ENCODE measurements around the gene RAET1E.

RAET1E gene

GRCh38 chr6:149861603-149862423, 36.1 kb downstream of the RAET1E start:
- Histone ChIP-seq H2AK5ac (ENCODE audit: low read depth, low read length) (no peak overlapping the region), H2BK15ac (ENCODE audit: low read length) (no peak overlapping the region), H3K23ac (ENCODE audit: low read depth, low read length, poor library complexity) (no peak overlapping the region), H3K79me1 (ENCODE audit: low read depth, low read length) (no peaks in the 10 kb centered on the region), H3K4ac (ENCODE audit: low read length) (no peak overlapping the region), H3K27ac (replicated peaks; ENCODE audit: low read length) (no peak overlapping the region), H2BK12ac (ENCODE audit: low read length) (no peak overlapping the region), H4K8ac (ENCODE audit: low read depth, low read length) (no peak overlapping the region), H2AFZ (ENCODE audit: low read length) (no peak overlapping the region), H3K27me3 (ENCODE audit: control insufficient read depth in 3 of 3, insufficient read depth in 3 of 3, low read depth in 1 of 3, low read length in 3 of 3) (peaks cover 0 to 12% (median 2%) of the 10 kb centered on the region in 3 experiments), H2BK120ac (ENCODE audit: low read depth, low read length) (no peak overlapping the region), H3K4me1 (ENCODE audit: control insufficient read depth in 2 of 2, insufficient read depth in 1 of 2, low read depth in 1 of 2, low read length in 2 of 2) (peaks cover 7 to 9% of the 10 kb centered on the region in 2 donors), H4K91ac (ENCODE audit: low read depth, low read length, poor library complexity) (no peak overlapping the region), H2BK5ac (ENCODE audit: low read length) (no peak overlapping the region), H3K4me3 (ENCODE audit: low read length in 2 of 2) (peak overlapping the region in 1 of 2 donors; percentile 4), H3K9ac (ENCODE audit: low read depth, low read length, poor library complexity) (no peak overlapping the region), H3K36me3 (replicated peaks in 1 of 2; ENCODE audit: control insufficient read depth in 2 of 2, insufficient read depth in 2 of 2, low read length in 2 of 2) (peaks cover 0 to 4% of the 10 kb centered on the region in 2 donors), H3K14ac (ENCODE audit: low read length) (no peak overlapping the region), H3K4me2 (ENCODE audit: insufficient read depth, low read length, poor library complexity, severe bottlenecking) (no peak overlapping the region), H3K9me3 (replicated peaks in 1 of 2; ENCODE audit: control insufficient read depth in 2 of 2, insufficient read depth in 1 of 2, low read depth in 1 of 2, low read length in 2 of 2) (no peaks in the 10 kb centered on the region), H3K18ac (ENCODE audit: low read length) (no peak overlapping the region)
- no peak for DNase-seq (ENCODE audit: low spot score)
- no CpG with 5 or more reads among the region's 14 CpGs for WGBS, 2 donors (ENCODE audit: extremely low coverage in 2 of 2, insufficient read length in 2 of 2, insufficient replicate concordance in 1 of 2)

DNA sequence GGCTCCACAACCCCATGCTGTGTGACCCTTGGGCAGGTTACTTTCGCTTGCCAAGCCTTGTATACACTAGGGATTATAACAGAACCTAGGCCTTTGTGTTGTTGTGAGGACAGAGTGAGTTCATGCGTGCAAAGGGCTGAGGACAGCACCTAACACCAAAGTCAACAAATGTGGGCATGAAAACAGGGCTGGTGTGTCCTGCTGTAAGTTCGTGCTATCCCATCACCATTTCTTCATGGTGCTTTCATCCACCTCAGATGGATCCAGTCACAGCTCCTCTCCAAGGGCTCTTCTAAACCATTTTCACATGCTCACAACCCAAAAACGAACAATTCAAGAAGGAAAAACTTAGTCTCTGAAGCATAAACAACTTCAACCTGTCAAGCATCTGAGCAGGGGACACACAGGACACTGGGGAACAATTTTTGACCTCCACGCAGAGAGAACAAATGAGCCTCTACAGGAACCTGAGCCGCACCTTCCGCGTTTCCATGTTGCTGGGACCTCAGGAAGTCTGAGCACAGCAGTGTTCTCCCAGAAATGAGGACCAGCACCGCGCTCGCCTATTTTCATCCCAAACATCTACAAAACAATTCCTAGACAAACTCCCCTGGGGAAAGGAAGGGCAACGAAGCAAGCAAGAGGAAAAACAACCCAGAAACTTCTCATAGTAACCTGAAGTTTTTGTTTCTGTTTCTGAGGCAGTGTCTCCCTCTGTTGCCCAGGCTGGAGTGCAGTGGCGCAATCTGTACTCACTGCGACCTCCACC, 36.9 kb downstream of the RAET1E start:
- H2BK120ac ChIP-seq (ENCODE audit: low read depth, low read length), result no peak overlapping the region
- H2BK15ac ChIP-seq (ENCODE audit: low read length), result no peak overlapping the region
- H3K4ac ChIP-seq (ENCODE audit: low read length), result no peak overlapping the region
- no peak overlapping the region for H3K14ac ChIP-seq (ENCODE audit: low read length)
- H3K27me3 ChIP-seq (ENCODE audit: control insufficient read depth in 3 of 3, insufficient read depth in 3 of 3, low read depth in 1 of 3, low read length in 3 of 3), result peaks cover 0 to 12% (median 2%) of the 10 kb centered on the region in 3 experiments
- no peak overlapping the region for H2AFZ ChIP-seq (ENCODE audit: low read length)
- H4K8ac ChIP-seq (ENCODE audit: low read depth, low read length), result no peak overlapping the region
- H3K9me3 ChIP-seq (replicated peaks in 1 of 2; ENCODE audit: control insufficient read depth in 2 of 2, insufficient read depth in 1 of 2, low read depth in 1 of 2, low read length in 2 of 2), result no peaks in the 10 kb centered on the region
- H2AK5ac ChIP-seq (ENCODE audit: low read depth, low read length), result no peak overlapping the region
- H3K4me3 ChIP-seq (ENCODE audit: low read length in 2 of 2), result peak overlapping the region in 1 of 2 donors; percentile 44
- H3K79me1 ChIP-seq (ENCODE audit: low read depth, low read length), result no peaks in the 10 kb centered on the region
- no peak overlapping the region for H3K18ac ChIP-seq (ENCODE audit: low read length)
- peak overlapping the region; percentile 85 for H3K23ac ChIP-seq (ENCODE audit: low read depth, low read length, poor library complexity)
- no peak for DNase-seq (ENCODE audit: low spot score)
- H3K4me2 ChIP-seq (ENCODE audit: insufficient read depth, low read length, poor library complexity, severe bottlenecking), result no peak overlapping the region
- no peak overlapping the region for H4K91ac ChIP-seq (ENCODE audit: low read depth, low read length, poor library complexity)
- H3K36me3 ChIP-seq (replicated peaks in 1 of 2; ENCODE audit: control insufficient read depth in 2 of 2, insufficient read depth in 2 of 2, low read length in 2 of 2), result peaks cover 0 to 4% of the 10 kb centered on the region in 2 donors
- no peak overlapping the region for H2BK5ac ChIP-seq (ENCODE audit: low read length)
- no peak overlapping the region for H3K9ac ChIP-seq (ENCODE audit: low read depth, low read length, poor library complexity)
- peaks cover 7 to 9% of the 10 kb centered on the region in 2 donors for H3K4me1 ChIP-seq (ENCODE audit: control insufficient read depth in 2 of 2, insufficient read depth in 1 of 2, low read depth in 1 of 2, low read length in 2 of 2)
- no peak overlapping the region for H3K27ac ChIP-seq (replicated peaks; ENCODE audit: low read length)
- no peak overlapping the region for H2BK12ac ChIP-seq (ENCODE audit: low read length)
- WGBS, 2 donors (ENCODE audit: extremely low coverage in 2 of 2, insufficient read length in 2 of 2, insufficient replicate concordance in 1 of 2), result no CpG with 5 or more reads among the region's 14 CpGs

GRCh38 chr6:149860513-149860833, 37.4 kb downstream of the RAET1E start:
- peaks cover 9 to 10% of the 10 kb centered on the region in 2 donors for H3K4me1 ChIP-seq (ENCODE audit: control insufficient read depth in 2 of 2, insufficient read depth in 1 of 2, low read depth in 1 of 2, low read length in 2 of 2)
- H3K23ac ChIP-seq (ENCODE audit: low read depth, low read length, poor library complexity), result peak overlapping the region; percentile 85
- no peaks in the 10 kb centered on the region for H3K9me3 ChIP-seq (replicated peaks in 1 of 2; ENCODE audit: control insufficient read depth in 2 of 2, insufficient read depth in 1 of 2, low read depth in 1 of 2, low read length in 2 of 2)
- peaks cover 0 to 12% (median 2%) of the 10 kb centered on the region in 3 experiments for H3K27me3 ChIP-seq (ENCODE audit: control insufficient read depth in 3 of 3, insufficient read depth in 3 of 3, low read depth in 1 of 3, low read length in 3 of 3)
- no peak overlapping the region for H3K4ac ChIP-seq (ENCODE audit: low read length)
- H2BK5ac ChIP-seq (ENCODE audit: low read length), result no peak overlapping the region
- no peak overlapping the region for H2BK12ac ChIP-seq (ENCODE audit: low read length)
- no CpG with 5 or more reads among the region's 5 CpGs for WGBS, 2 donors (ENCODE audit: extremely low coverage in 2 of 2, insufficient read length in 2 of 2, insufficient replicate concordance in 1 of 2)
- peaks cover 0 to 4% of the 10 kb centered on the region in 2 donors for H3K36me3 ChIP-seq (replicated peaks in 1 of 2; ENCODE audit: control insufficient read depth in 2 of 2, insufficient read depth in 2 of 2, low read length in 2 of 2)
- H3K9ac ChIP-seq (ENCODE audit: low read depth, low read length, poor library complexity), result no peak overlapping the region
- H3K18ac ChIP-seq (ENCODE audit: low read length), result no peak overlapping the region
- H3K14ac ChIP-seq (ENCODE audit: low read length), result peak overlapping the region; percentile 21
- H2BK15ac ChIP-seq (ENCODE audit: low read length), result no peak overlapping the region
- no peak overlapping the region for H2AK5ac ChIP-seq (ENCODE audit: low read depth, low read length)
- H3K4me3 ChIP-seq (ENCODE audit: low read length in 2 of 2), result peak overlapping the region in 1 of 2 donors; percentile 44
- no peak overlapping the region for H3K27ac ChIP-seq (replicated peaks; ENCODE audit: low read length)
- H2BK120ac ChIP-seq (ENCODE audit: low read depth, low read length), result no peak overlapping the region
- no peak overlapping the region for H3K4me2 ChIP-seq (ENCODE audit: insufficient read depth, low read length, poor library complexity, severe bottlenecking)
- H3K79me1 ChIP-seq (ENCODE audit: low read depth, low read length), result no peaks in the 10 kb centered on the region
- no peak overlapping the region for H4K91ac ChIP-seq (ENCODE audit: low read depth, low read length, poor library complexity)
- H2AFZ ChIP-seq (ENCODE audit: low read length), result no peak overlapping the region
- H4K8ac ChIP-seq (ENCODE audit: low read depth, low read length), result no peak overlapping the region
- DNase-seq (ENCODE audit: low spot score), result no peak

DNA sequence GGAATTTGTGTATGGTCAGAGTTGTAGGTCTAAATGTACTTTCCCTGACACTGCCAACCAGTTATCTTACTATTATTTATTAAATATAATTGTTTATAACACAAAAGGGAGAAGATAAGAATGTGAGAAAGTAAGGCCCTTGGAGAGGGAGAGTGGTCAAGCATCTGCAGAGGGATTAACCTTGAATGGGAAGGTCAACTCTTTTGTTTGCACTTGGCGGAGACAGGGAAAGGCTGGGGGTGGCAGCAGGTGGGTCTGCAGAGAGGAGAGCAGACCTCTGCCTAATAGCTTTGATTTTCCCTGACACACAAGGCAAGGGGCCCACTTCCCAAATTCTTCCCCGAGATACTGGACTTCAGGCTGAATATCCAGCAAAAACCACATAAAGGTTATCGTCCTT, 38.0 kb downstream of the RAET1E start:
- no CpG with 5 or more reads among the region's 3 CpGs for WGBS, 2 donors (ENCODE audit: extremely low coverage in 2 of 2, insufficient read length in 2 of 2, insufficient replicate concordance in 1 of 2)
- DNase-seq (ENCODE audit: low spot score), result no peak
- peaks cover 0 to 12% (median 2%) of the 10 kb centered on the region in 3 experiments for H3K27me3 ChIP-seq (ENCODE audit: control insufficient read depth in 3 of 3, insufficient read depth in 3 of 3, low read depth in 1 of 3, low read length in 3 of 3)
- no peak overlapping the region for H4K91ac ChIP-seq (ENCODE audit: low read depth, low read length, poor library complexity)
- no peak overlapping the region for H3K23ac ChIP-seq (ENCODE audit: low read depth, low read length, poor library complexity)
- H3K4ac ChIP-seq (ENCODE audit: low read length), result no peak overlapping the region
- H3K9ac ChIP-seq (ENCODE audit: low read depth, low read length, poor library complexity), result no peak overlapping the region
- H3K4me1 ChIP-seq (ENCODE audit: control insufficient read depth in 2 of 2, insufficient read depth in 1 of 2, low read depth in 1 of 2, low read length in 2 of 2), result peaks cover 9 to 14% of the 10 kb centered on the region in 2 donors
- no peak overlapping the region for H4K8ac ChIP-seq (ENCODE audit: low read depth, low read length)
- no peak overlapping the region for H2BK5ac ChIP-seq (ENCODE audit: low read length)
- H3K79me1 ChIP-seq (ENCODE audit: low read depth, low read length), result no peaks in the 10 kb centered on the region
- no peak overlapping the region for H3K27ac ChIP-seq (replicated peaks; ENCODE audit: low read length)
- no peak overlapping the region for H3K4me3 ChIP-seq (ENCODE audit: low read length in 2 of 2)
- H3K4me2 ChIP-seq (ENCODE audit: insufficient read depth, low read length, poor library complexity, severe bottlenecking), result no peak overlapping the region
- H2BK120ac ChIP-seq (ENCODE audit: low read depth, low read length), result no peak overlapping the region
- H2BK12ac ChIP-seq (ENCODE audit: low read length), result no peak overlapping the region
- H3K18ac ChIP-seq (ENCODE audit: low read length), result no peak overlapping the region
- H3K14ac ChIP-seq (ENCODE audit: low read length), result no peak overlapping the region
- no peaks in the 10 kb centered on the region for H3K9me3 ChIP-seq (replicated peaks in 1 of 2; ENCODE audit: control insufficient read depth in 2 of 2, insufficient read depth in 1 of 2, low read depth in 1 of 2, low read length in 2 of 2)
- H2AK5ac ChIP-seq (ENCODE audit: low read depth, low read length), result no peak overlapping the region
- H3K36me3 ChIP-seq (replicated peaks in 1 of 2; ENCODE audit: control insufficient read depth in 2 of 2, insufficient read depth in 2 of 2, low read length in 2 of 2), result peaks cover 0 to 4% of the 10 kb centered on the region in 2 donors
- H2BK15ac ChIP-seq (ENCODE audit: low read length), result no peak overlapping the region
- no peak overlapping the region for H2AFZ ChIP-seq (ENCODE audit: low read length)
